Small intestine (tissue), 7 donors: ENCODE measurements around the gene PDE7B. TPM values are rescaled to one million over a fixed set of nuclear protein-coding genes. Genes with fewer than 3 reads are reported as not detected.

Experiments used
- DNase-seq, 2 donors: peaks; one replicate each; pipeline versions ENCODE4 v3.0.0 to v3.0.0-alpha.2; 2013
- FAIRE-seq: peaks from 2 replicates; lab custom pipeline; 2012; peaks lifted over from hg19 to GRCh38; lab: Jason Lieb, UNC
- H3K27ac ChIP-seq, 3 donors: one replicate each; pipeline ENCODE4 v1.5.1; 2013; ENCODE audit warnings: low read length in 2 of 3, mild to moderate bottlenecking in 2 of 3, control low read depth in 1 of 3, inconsistent platforms in 1 of 3, low read depth in 1 of 3, moderate library complexity in 1 of 3
- H3K27me3 ChIP-seq, 3 donors: one replicate each; pipeline ENCODE4 v1.6.1; 2013; ENCODE audit warnings: low read length in 3 of 3, inconsistent platforms in 1 of 3; ENCODE audit not compliant: control insufficient read depth in 3 of 3, insufficient read depth in 3 of 3
- H3K36me3 ChIP-seq, 3 donors: one replicate each; pipeline ENCODE4 v1.6.1; 2013; ENCODE audit warnings: low read length in 3 of 3, inconsistent platforms in 1 of 3, low read depth in 1 of 3, mild to moderate bottlenecking in 1 of 3, moderate library complexity in 1 of 3; ENCODE audit not compliant: control insufficient read depth in 3 of 3, insufficient read depth in 2 of 3
- H3K4me1 ChIP-seq, 3 donors: one replicate each; pipeline ENCODE4 v1.6.1; 2013; ENCODE audit warnings: low read length in 2 of 3, inconsistent platforms in 1 of 3, low read depth in 1 of 3, mild to moderate bottlenecking in 1 of 3, moderate library complexity in 1 of 3; ENCODE audit not compliant: control insufficient read depth in 3 of 3, insufficient read depth in 2 of 3
- H3K4me3 ChIP-seq, 3 donors: one replicate each; pipeline ENCODE4 v1.5.1; 2013; ENCODE audit warnings: low read length in 3 of 3, control low read depth in 1 of 3, inconsistent platforms in 1 of 3, low read depth in 1 of 3, mild to moderate bottlenecking in 1 of 3, moderate library complexity in 1 of 3
- H3K9me3 ChIP-seq, 2 donors: one replicate each; pipeline ENCODE4 v1.6.1; 2013; ENCODE audit warnings: low read depth in 1 of 2, low read length in 1 of 2; ENCODE audit not compliant: control insufficient read depth in 2 of 2, insufficient read depth in 1 of 2
- WGBS, 3 donors: extraction: QIAGEN DNeasy Blood & Tissue Kit; methylation state at CpG; one replicate each; pipeline ENCODE4 v1.1.7; 2013; 5-methylcytosine and 5-hydroxymethylcytosine counted together
- polyA plus RNA-seq, 4 donors: library from polyadenylated mRNA; stranded (reverse) in 3 of 4; unstranded in 1 of 4; fragments of 200-250 nt in 3 of 4; fragments of 120-200 nt in 1 of 4; gene quantifications; one replicate each; pipeline versions ENCODE4 v1.2.1 to v1.2.3, GENCODE V29; 2013
- donor health status: healthy with polysubstance abuse.
- donor health status: control.
- donor health status: control.
- donor health status: Bipolar disorder and iron deficiency.
- donor health status: healthy.

Gene PDE7B
- polyA plus RNA-seq, 4 donors = 0.22 to 1.4 (median 0.82) TPM

DNA sequence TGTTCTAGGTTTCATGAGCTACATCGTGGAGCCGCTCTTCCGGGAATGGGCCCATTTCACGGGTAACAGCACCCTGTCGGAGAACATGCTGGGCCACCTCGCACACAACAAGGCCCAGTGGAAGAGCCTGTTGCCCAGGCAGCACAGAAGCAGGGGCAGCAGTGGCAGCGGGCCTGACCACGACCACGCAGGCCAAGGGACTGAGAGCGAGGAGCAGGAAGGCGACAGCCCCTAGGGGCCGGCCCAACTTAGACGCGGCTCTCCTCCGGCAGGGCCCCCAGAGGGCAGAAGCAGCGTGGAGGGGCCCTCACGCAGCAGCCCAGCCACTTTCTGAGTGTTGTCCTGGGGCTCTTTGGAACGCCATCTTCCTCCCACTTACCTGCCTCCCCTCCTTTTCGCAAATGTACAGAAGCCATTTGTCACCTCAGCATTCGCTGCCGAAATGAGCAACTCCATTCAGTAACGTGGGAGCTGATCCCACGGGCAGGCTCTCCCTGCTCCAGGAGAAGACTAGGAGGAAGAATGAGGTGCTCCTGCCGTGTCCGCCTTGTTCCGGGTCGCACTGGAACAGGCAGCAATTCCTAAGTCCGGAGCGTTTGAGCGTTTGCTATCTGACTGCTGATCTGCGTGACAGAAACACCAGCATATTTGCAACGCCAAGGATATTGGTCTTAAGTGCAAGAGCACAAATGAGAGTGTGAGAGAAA is 340.3 kb downstream of the PDE7B start:
- Histone ChIP-seq H3K9me3 (no peaks in the 10 kb centered on the region), H3K27ac (no peak overlapping the region), H3K27me3 (no peaks in the 10 kb centered on the region), H3K36me3 (peaks cover 0 to 3% (median 0%) of the 10 kb centered on the region in 3 donors), H3K4me1 (peaks cover 0 to 4% (median 0%) of the 10 kb centered on the region in 3 donors), H3K4me3 (no peak overlapping the region)
- DNase-seq (no peak), FAIRE-seq (no peak)
- WGBS, 3 donors = 92 to 94% (median 94%) methylated on average over 32 of the region's 32 CpGs

DNA sequence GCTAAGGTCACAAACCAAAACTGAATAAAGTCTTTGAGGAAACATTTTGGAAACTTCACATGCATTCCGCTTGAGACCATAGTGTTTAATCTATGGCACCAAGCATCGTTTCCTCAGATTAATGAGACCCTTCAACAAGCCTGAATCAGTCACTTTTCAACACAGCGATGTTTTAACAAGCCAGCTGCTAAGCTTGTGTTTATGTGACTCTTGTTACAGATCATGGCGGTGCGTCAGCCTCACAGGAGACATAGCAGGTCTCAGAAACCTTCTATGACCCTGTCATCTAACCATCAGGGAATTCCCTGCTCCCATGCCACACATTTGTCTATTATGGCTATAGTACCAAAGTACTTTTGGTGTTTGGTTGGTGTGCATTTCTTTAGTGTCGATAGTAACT is 341.4 kb downstream of the PDE7B start:
- DNase-seq = no peak
- no peaks in the 10 kb centered on the region for H3K27me3 ChIP-seq
- no peaks in the 10 kb centered on the region for H3K9me3 ChIP-seq
- H3K4me3 ChIP-seq = no peak overlapping the region
- peaks cover 0 to 3% (median 0%) of the 10 kb centered on the region in 3 donors for H3K36me3 ChIP-seq
- no peak overlapping the region for H3K27ac ChIP-seq
- FAIRE-seq = no peak
- 76 to 95% (median 87%) methylated on average over 6 of the region's 6 CpGs for WGBS, 3 donors
- peaks cover 0 to 4% (median 0%) of the 10 kb centered on the region in 3 donors for H3K4me1 ChIP-seq

GRCh38 chr6:136201732-136202131 is 350.2 kb downstream of the PDE7B start:
- H3K9me3 ChIP-seq = no peaks in the 10 kb centered on the region
- 61 to 67% (median 66%) methylated on average over 5 of the region's 5 CpGs for WGBS, 3 donors
- no peak overlapping the region for H3K27ac ChIP-seq

DNA sequence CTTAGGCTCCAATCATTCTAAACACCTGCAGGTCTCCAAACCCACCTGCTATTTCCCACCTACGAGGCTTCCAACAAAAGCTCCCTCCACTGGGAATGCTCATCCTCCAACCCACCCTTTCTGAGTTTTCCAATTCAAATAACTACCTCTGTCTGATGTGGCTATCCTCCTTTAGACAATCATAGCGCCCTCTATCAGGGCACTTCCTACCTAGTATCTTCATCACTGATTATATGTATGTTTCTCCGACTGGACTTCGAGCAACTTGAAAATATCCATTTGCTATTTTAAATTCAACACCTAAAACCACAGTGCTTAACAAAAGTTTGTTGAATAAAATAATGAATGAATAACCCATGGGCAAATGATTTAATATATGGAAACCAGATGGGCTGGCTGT is 357.3 kb downstream of the PDE7B start:
- Histone ChIP-seq H3K4me3 (no peak overlapping the region), H3K9me3 (no peaks in the 10 kb centered on the region), H3K27me3 (peaks cover 0 to 5% (median 0%) of the 10 kb centered on the region in 3 donors), H3K4me1 (no peaks in the 10 kb centered on the region), H3K36me3 (no peaks in the 10 kb centered on the region), H3K27ac (no peak overlapping the region)
- DNase-seq (no peak), FAIRE-seq (no peak)
- WGBS, 3 donors = 92 to 94% (median 93%) methylated on average over 4 of the region's 4 CpGs

More at GRCh38 chr6:136201732-136202131, 350.2 kb downstream of the PDE7B start:
- FAIRE-seq (no peak), DNase-seq (no peak)
- Histone ChIP-seq H3K36me3 (no peaks in the 10 kb centered on the region), H3K27me3 (peaks cover 0 to 5% (median 0%) of the 10 kb centered on the region in 3 donors), H3K4me1 (no peaks in the 10 kb centered on the region), H3K4me3 (no peak overlapping the region)

DNA sequence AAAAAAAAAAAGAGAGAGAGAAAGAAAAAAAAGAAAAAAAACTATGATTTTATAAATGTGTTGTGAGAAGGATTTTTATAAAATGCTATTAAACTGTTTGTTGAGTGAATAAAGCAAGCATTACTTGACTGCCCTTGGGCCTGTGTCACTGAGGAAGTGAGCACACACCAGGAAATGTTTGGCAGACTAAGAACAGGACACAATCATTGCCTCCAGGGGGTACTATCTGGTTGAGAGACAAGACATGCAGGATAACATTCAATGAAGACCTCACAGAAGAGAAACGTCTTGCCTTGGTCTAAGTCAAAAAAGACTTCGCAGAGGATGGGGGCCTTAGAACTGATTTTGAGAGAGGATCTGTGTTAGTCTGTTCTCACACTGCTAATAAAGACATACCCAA is 358.0 kb downstream of the PDE7B start:
- Histone ChIP-seq H3K36me3 (no peaks in the 10 kb centered on the region), H3K4me1 (no peaks in the 10 kb centered on the region), H3K4me3 (no peak overlapping the region), H3K27ac (no peak overlapping the region), H3K9me3 (no peaks in the 10 kb centered on the region), H3K27me3 (peaks cover 0 to 5% (median 0%) of the 10 kb centered on the region in 3 donors)
- FAIRE-seq (no peak), DNase-seq (no peak)
- WGBS, 3 donors = 92 to 96% (median 92%) methylated on average over 2 of the region's 2 CpGs

- WGBS, 3 donors = 80 to 83% (median 81%) methylated on average over 13 of the region's 13 CpGs
- no peak for DNase-seq
- FAIRE-seq = no peak
Measured at GRCh38 chr6:136210398-136211165, 359.1 kb downstream of the PDE7B start.

DNA sequence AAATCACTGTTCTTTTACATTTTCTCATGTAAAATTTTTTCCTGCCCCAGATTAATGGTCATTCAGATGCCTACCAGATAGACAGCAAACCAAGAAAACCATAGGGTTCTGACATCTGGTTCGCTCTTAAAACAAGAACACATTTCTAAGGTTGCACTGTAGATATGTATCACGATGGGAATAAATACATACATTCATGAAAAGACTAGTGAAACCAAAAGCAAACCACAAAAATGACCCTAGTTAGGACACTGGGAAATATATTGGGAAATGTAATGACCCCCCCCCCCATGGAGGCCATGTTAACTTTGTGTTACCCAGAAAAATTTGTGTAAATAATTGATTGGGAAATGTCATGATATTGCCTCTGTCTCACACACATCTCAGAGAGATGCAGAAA is 361.1 kb downstream of the PDE7B start:
- 88 to 98% (median 90%) methylated on average over 2 of the region's 2 CpGs for WGBS, 3 donors
- H3K9me3 ChIP-seq = no peaks in the 10 kb centered on the region
- H3K27ac ChIP-seq = no peak overlapping the region
- H3K27me3 ChIP-seq = no peaks in the 10 kb centered on the region
- no peak overlapping the region for H3K4me3 ChIP-seq
- no peak for FAIRE-seq
- no peaks in the 10 kb centered on the region for H3K4me1 ChIP-seq
- no peak for DNase-seq
- no peaks in the 10 kb centered on the region for H3K36me3 ChIP-seq

More at GRCh38 chr6:136210398-136211165, 359.1 kb downstream of the PDE7B start:
- no peaks in the 10 kb centered on the region for H3K27me3 ChIP-seq
- no peaks in the 10 kb centered on the region for H3K9me3 ChIP-seq
- H3K27ac ChIP-seq = no peak overlapping the region
- no peaks in the 10 kb centered on the region for H3K4me1 ChIP-seq
- H3K4me3 ChIP-seq = no peak overlapping the region
- H3K36me3 ChIP-seq = no peaks in the 10 kb centered on the region

- DNase-seq (no peak), FAIRE-seq (no peak)
- Histone ChIP-seq H3K36me3 (no peaks in the 10 kb centered on the region), H3K4me1 (no peaks in the 10 kb centered on the region), H3K27me3 (no peaks in the 10 kb centered on the region), H3K27ac (no peak overlapping the region), H3K4me3 (no peak overlapping the region), H3K9me3 (no peaks in the 10 kb centered on the region)
- 77 to 88% (median 85%) methylated on average over 5 of the region's 5 CpGs for WGBS, 3 donors
Measured at GRCh38 chr6:136213012-136213539, 361.6 kb downstream of the PDE7B start.
